SK-N-SH treated with all-trans-retinoic acid at 6 μM for 48 hours (cell line): ENCODE data around the gene SRPK3.
"Not testable (repeated sequence)": the region's sequence is repeated elsewhere in the genome, so short reads cannot be mapped to it uniquely, and the experiment has no call there.

Experiments used
- ATAC-seq: fragments of 200-7000 bp; cut with Tn5 transposase; 3 replicates; pipeline ENCODE4 v1.9.1; 2020; ENCODE audit warnings: mild to moderate bottlenecking, moderate library complexity
- ARNTL ChIP-seq: fragments of 450-650 bp; formaldehyde crosslinking; IDR thresholded peaks from 2 replicates; pipeline ENCODE4 v1.5.0; 2020; ENCODE audit warnings: low read depth, mild to moderate bottlenecking, moderate library complexity, borderline replicate concordance
- CREB5 ChIP-seq: fragments of 250-450 bp; sonication (Bioruptor Pico); IDR thresholded peaks from 2 replicates; pipeline ENCODE4 v1.5.1; 2020; ENCODE audit warnings: low read depth, mild to moderate bottlenecking, moderate library complexity
- CSRNP3 ChIP-seq: fragments of 250-450 bp; sonication (Bioruptor Pico); IDR thresholded peaks from 2 replicates; pipeline ENCODE4 v1.5.1; 2021; ENCODE audit warnings: mild to moderate bottlenecking, moderate library complexity
- ESRRG ChIP-seq: fragments of 250-450 bp; sonication (Bioruptor Pico); IDR thresholded peaks from 2 replicates; pipeline ENCODE4 v1.6.1; 2021; ENCODE audit warnings: mild to moderate bottlenecking
- GLIS3 ChIP-seq: fragments of 250-450 bp; sonication (Bioruptor Pico); IDR thresholded peaks from 2 replicates; pipeline ENCODE4 v1.5.0; 2020; ENCODE audit warnings: mild to moderate bottlenecking, moderate library complexity
- OSR1 ChIP-seq: fragments of 250-450 bp; sonication (Bioruptor Pico); IDR thresholded peaks from 2 replicates; pipeline ENCODE4 v1.8.0; 2022; ENCODE audit warnings: moderate library complexity, mild to moderate bottlenecking, inconsistent platforms
- PATZ1 ChIP-seq: fragments of 250-450 bp; sonication (Bioruptor Pico); IDR thresholded peaks from 2 replicates; pipeline ENCODE4 v1.8.0; 2020; ENCODE audit warnings: mild to moderate bottlenecking, moderate library complexity, borderline replicate concordance
- POU6F1 ChIP-seq: fragments of 250-450 bp; sonication (Bioruptor Pico); IDR thresholded peaks from 2 replicates; pipeline ENCODE4 v1.8.0; 2021; ENCODE audit warnings: low read depth, mild to moderate bottlenecking, moderate library complexity, borderline replicate concordance
- PPARA ChIP-seq: fragments of 250-450 bp; sonication (Bioruptor Pico); IDR thresholded peaks from 2 replicates; pipeline ENCODE4 v1.5.0; 2020; ENCODE audit warnings: mild to moderate bottlenecking, borderline replicate concordance
- RARB ChIP-seq: fragments of 250-450 bp; sonication (Bioruptor Pico); IDR thresholded peaks from 2 replicates; pipeline ENCODE4 v1.8.0; 2021; ENCODE audit warnings: mild to moderate bottlenecking, moderate library complexity
- SNAI2 ChIP-seq: fragments of 250-450 bp; sonication (Bioruptor Pico); IDR thresholded peaks from 2 replicates; pipeline ENCODE4 v1.5.0; 2020; ENCODE audit warnings: mild to moderate bottlenecking, moderate library complexity
- TOX ChIP-seq: fragments of 250-450 bp; sonication (Bioruptor Pico); IDR thresholded peaks from 2 replicates; pipeline ENCODE4 v1.8.0; 2021; ENCODE audit warnings: mild to moderate bottlenecking, moderate library complexity, borderline replicate concordance
- ZFP30 ChIP-seq: fragments of 450-650 bp; formaldehyde crosslinking; IDR thresholded peaks from 2 replicates; pipeline ENCODE4 v1.5.0; 2022; ENCODE audit warnings: mild to moderate bottlenecking, moderate library complexity
- ZNF70 ChIP-seq: fragments of 450-650 bp; formaldehyde crosslinking; IDR thresholded peaks from 2 replicates; pipeline ENCODE4 v1.5.0; 2020; ENCODE audit warnings: mild to moderate bottlenecking, moderate library complexity

Gene SRPK3

GRCh38 chrX:153741446-153741845, 39.4 kb upstream of the SRPK3 start (continued):
- TF ChIP-seq CSRNP3 (CRISPR knock-in tag) (no peak), CREB5 (CRISPR knock-in tag) (no peak), ESRRG (no peak), PPARA (CRISPR knock-in tag) (no peak), OSR1 (CRISPR knock-in tag) (no peak), ZFP30 (no peak), SNAI2 (CRISPR knock-in tag) (no peak), GLIS3 (CRISPR knock-in tag) (no peak), ZNF70 (CRISPR knock-in tag) (no peak)

GRCh38 chrX:153742111-153742510, 38.7 kb upstream of the SRPK3 start:
- ATAC-seq = not testable (repeated sequence)

GRCh38 chrX:153742796-153743467, 37.9 kb upstream of the SRPK3 start:
- not testable (repeated sequence) for ATAC-seq

GRCh38 chrX:153743468-153744209, 37.2 kb upstream of the SRPK3 start:
- ATAC-seq = not testable (repeated sequence)

GRCh38 chrX:153744210-153745066, 36.4 kb upstream of the SRPK3 start:
- ATAC-seq = no peak

GRCh38 chrX:153745067-153745433, 35.8 kb upstream of the SRPK3 start:
- not testable (repeated sequence) for ATAC-seq

More at GRCh38 chrX:153744210-153745066, 36.4 kb upstream of the SRPK3 start:
- TF ChIP-seq CSRNP3 (CRISPR knock-in tag) = no peak
- no peak for TF ChIP-seq PATZ1 (CRISPR knock-in tag)
- no peak for TF ChIP-seq PPARA (CRISPR knock-in tag)
- no peak for TF ChIP-seq ARNTL (CRISPR knock-in tag)
- no peak for TF ChIP-seq POU6F1 (CRISPR knock-in tag)
- no peak for TF ChIP-seq RARB (CRISPR knock-in tag)
- TF ChIP-seq GLIS3 (CRISPR knock-in tag) = no peak
- TF ChIP-seq TOX = no peak
- no peak for TF ChIP-seq SNAI2 (CRISPR knock-in tag)
- TF ChIP-seq, all 23 proteins: peak for 0
